GM18870 (cell line): ENCODE results near the gene LZTR1.

ENCODE experiments used
- ATAC-seq: cut with Tn5 transposase; IDR thresholded peaks from one replicate; pipeline ENCODE4 v1.9.1; 2021; ENCODE audit warnings: moderate library complexity; ENCODE audit not compliant: unreplicated experiment

LZTR1 gene

GRCh38 chr22:20949698-20950183 lies 32.4 kb upstream of the LZTR1 start:
- ATAC-seq, result no peak

DNA sequence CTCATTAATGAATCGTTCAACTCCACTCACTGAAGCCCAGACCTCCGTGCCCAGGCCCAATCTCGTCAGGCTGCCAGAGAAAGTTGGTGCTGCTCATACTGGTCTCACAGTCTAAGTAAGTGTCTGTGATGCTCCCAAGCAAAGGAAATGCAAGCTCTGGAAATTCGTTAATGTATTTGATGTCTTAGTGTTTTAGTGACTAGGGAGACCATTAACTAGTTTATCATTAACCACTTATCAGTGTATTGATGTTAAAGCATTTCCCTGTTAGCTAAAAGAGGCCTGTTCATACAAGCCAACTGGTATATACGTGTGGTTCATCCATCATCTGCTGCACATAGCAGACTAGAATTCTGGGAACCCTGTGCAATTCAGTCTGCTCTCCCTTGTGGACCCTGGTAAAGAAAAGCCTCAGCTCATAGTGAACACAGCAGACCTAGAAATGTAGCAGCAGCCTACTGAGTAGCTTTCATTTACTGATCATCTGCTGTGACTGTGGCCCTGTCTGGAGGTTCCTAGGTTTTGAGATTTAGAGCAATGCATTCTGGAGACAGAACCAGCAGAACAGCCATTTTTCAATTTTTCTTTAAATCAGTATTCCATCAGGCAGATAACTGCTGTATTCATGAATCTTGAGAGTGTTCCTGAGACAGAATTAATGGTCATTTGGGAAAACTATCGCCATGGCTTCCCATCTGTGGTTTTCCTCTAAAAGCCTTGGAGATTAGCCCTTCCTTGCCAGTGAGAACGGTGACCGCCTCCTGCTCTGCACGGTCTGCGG lies 30.8 kb upstream of the LZTR1 start:
- ATAC-seq, result no peak

DNA sequence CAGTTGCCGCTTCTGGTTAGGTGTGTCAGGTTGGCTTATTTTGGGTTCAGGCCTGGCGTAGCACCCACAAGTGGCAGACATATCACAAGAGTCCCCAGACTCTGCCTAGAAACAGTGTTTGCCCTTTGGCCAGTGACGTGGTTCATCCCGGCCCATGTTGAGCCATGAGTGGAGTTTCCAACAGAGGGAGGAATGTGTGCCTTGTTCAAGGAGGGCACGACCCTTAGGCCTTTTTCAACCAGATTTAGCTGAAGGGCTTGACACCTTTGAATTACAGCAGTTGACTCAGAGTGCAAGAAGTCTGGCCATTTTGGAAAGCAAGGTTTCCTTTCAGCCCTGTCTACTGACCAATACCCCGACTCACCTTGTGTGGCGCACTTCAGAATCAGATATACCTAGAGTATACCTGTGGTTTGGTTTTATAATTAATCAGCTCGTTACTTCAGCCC lies 30.1 kb upstream of the LZTR1 start:
- ATAC-seq, result no peak

- ATAC-seq, result no peak
These were observed 29.4 kb upstream of the LZTR1 start for GRCh38 chr22:20952544-20953341.

DNA sequence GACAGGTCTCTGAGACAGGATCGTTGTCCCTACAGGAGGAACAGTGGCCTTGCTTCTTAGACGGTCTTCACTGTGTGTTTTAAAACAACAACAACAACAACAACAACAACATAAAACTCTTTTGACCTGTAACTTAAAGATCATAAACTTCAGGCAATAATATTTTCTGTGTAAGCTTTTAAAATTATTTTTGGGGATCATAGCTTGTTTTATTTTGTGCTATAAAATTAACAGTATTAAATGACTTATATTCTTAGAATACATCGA lies 28.8 kb upstream of the LZTR1 start:
- no peak for ATAC-seq

- no peak for ATAC-seq
These were observed 28.2 kb upstream of the LZTR1 start for GRCh38 chr22:20953668-20954500.

DNA sequence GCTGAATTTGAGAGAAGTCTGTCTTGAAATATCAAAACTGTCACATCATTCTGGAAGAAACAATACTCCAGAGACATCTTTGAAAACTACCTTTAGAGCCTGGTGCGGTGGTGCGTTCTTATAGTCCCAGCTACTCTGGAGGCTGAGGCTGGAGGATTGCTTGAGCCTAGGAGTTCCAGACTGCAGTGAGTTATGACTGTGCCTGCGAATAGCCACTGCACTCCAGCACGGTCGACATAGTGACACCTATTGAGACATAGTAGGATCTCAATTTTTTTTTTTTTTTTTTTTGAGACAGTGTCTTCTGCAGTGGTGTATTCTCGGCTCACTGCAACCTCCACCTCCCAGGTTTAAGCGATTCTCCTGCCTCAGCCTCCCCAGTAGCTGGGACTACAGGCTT lies 26.5 kb upstream of the LZTR1 start:
- no peak for ATAC-seq

DNA sequence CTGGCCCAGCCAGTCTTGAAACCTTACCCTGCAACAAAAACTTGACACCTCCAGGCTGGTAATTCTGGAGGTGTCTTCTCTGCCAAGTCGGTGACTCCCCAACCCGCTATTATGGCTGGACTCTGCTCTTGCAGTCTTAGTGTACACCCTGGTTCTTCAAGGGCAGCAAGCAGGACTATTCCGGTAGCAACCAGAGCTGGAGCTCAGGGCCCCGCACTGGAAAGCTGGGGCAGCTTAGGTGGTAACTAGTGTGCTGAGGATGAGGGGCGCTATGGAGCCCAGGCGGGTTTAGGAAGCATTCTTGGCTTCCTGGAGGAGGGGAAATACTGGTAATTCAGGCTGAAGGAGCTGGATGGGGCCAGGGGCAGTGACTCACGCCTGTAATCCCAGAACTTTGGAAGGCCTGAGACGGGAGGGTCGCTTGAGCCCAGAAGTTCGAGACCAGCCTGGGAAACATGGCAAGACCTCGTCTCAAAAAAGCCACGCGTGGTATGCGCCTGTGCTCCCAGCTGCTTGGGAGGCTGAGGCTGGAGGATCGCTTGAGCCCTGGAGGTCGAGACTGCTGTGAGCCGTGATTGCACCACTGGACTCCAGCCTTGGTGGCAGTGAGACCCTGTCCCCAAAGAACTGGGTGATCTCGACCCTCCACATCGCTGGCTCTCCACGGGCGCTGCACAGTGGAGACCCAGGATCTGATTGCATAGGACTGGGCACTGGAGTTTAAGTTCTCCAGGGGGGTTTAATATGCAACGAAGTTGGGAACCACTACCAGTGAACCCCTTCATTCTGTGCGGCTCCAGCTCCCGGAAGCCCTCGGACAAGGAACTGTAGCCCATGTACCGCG lies 25.6 kb upstream of the LZTR1 start:
- ATAC-seq, result no peak

GRCh38 chr22:20957102-20957682 lies 24.9 kb upstream of the LZTR1 start:
- ATAC-seq, result no peak

DNA sequence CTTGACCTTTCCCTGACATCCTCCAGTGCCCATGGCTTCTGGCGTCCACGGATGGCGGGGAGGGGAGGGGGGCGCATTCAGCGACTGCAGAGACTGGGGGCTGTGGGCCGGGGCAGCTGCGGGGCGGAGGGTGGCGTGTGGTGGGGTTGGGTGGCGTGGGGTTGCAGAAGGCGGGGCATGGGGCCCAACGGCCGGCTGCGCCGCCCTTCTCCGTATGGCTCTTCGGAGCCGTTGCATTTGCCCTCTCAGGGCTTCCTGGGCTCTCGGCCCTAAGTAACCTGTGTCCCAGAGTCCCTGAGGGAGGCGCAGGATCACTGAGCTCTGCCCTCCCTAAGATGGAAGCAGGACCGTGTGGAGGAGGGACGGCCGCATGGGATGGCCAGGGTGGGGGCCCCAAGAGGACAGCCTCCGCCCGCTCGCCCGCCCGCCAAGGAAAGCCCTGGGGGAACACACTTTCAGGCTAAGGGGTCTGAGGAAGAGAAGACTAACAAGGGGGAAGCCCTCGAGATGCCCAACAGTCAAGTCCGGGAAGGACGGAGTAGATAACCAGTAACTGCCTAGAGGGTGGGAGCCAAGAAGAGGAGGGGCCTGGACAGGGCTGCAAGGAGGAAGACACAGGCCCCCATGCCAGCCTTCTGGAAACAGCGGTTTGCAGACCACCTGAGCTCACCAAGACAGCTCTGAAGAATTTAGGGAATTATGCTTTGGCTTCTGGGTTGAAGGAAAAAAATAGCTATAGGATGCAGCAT lies 24.2 kb upstream of the LZTR1 start:
- ATAC-seq, result no peak

DNA sequence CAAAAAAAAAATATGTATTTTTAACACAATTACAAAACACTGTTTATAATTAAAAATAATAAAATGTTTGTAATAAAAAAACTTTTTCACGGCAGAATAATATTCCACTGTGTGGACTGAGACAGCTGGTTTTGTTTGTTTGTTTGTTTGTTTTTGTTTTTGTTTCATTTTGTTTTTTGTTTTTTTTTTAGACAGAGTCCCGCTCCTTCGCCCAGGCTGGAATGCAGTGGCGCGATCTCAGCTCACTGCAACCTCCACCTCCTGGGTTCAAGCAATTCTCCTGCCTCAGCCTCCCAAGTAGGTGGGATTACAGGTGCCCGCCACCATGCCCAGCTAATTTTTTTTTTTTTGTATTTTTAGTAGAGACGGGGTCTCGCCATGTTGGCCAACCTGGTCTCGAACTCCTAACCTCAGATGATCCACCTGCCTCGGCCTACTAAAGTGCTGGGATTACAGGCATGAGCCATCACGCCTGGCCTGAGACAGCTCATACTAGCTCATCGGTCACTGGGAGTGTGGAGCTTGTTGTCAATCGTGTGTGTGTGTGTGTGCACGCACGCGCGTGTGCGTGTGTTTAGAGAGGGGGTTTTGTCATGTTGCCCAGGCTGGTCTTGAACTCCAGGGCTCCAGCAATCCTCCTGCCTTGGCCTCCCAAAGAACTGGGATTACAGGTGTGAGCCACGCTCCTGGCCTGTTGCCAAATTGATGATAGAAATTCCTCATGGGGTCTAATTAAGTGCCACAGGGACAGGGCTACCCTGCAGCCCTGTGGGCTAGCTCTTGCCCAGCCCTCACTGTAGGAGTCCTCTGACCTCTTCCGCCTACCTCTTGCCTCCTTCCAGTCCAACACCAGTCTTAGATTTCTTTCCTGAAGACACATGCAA lies 22.3 kb upstream of the LZTR1 start:
- ATAC-seq, result no peak

GRCh38 chr22:20960609-20961008 lies 21.5 kb upstream of the LZTR1 start:
- ATAC-seq, result no peak

DNA sequence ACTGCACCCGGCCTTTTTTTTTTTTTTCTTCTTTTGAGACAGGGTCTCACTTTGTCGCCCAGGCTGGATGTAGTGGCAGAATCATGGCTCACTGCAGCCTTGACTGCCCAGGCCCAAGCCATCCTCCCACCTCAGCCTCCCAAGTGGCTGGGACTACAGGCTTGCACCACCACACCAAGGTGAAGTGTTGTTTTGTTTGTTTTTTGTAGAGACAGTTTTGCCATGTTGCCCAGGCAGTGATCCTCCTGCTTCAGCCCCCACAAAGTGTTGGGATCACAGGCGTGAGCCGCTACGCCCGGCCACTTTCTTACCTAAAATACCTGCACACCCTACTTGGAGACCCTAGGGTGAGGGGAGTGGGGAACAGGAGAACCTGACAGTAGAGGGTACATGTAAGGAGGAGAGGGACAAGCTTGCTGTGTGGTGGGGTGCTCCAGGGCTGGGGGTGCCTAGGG lies 19.6 kb upstream of the LZTR1 start:
- ATAC-seq, result no peak

GRCh38 chr22:20963201-20964052 lies 18.7 kb upstream of the LZTR1 start:
- no peak for ATAC-seq

DNA sequence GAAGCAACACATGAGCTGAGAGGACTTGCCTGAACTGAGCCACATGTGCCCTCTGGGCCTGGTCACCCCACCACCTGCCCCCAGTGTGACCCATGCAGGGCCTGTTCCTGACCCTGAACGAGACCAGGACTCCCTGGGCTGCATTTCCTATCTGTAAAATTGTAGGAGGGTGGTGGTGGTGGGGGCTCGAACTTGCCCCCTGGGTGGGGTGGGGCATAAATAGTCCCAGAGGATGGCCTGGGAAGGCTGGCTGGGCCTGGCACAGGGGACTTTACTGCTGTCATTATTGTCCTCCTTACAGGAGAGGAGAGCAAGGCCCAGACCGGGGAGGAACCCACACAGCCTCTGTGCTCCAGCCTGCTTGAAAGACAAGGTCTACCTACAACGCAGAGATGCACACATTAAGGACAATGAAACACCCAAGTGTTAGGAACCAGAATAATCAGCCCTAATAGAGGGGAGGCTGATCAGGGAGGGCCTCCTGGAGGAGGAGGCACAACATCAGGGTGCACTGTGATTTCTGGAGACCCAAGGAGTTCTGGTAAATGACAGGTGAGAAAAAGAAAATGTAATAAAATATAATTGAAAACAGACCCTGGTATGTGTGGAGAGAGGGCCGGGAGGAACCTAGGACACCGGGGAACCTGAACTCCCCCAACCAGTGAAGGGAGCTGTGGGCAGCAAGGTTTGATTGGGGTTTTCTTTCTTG lies 17.9 kb upstream of the LZTR1 start:
- ATAC-seq, result no peak

DNA sequence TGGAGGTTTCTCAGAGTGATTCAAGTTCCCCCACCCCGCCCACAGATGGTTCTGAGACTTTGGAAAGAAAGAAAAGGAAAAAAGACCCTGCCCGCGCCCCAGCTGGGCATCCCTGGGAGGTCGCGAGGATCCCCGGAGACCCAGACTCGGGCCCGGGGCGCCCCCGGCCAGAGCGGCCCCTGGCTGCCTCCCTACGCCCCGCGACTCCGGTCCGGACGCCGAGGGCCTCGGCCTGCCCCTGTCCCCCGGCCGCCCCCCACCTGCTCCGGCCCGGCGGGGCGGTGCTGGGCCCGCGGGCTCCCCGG lies 17.3 kb upstream of the LZTR1 start:
- ATAC-seq, result no peak
